DMS79 (cell line): ENCODE results near the gene JARID2.

Experiments used
- DNase-seq: peaks from one replicate; lab custom pipeline; 2025; lab: John Stamatoyannopoulos, UW

Gene JARID2

DNA sequence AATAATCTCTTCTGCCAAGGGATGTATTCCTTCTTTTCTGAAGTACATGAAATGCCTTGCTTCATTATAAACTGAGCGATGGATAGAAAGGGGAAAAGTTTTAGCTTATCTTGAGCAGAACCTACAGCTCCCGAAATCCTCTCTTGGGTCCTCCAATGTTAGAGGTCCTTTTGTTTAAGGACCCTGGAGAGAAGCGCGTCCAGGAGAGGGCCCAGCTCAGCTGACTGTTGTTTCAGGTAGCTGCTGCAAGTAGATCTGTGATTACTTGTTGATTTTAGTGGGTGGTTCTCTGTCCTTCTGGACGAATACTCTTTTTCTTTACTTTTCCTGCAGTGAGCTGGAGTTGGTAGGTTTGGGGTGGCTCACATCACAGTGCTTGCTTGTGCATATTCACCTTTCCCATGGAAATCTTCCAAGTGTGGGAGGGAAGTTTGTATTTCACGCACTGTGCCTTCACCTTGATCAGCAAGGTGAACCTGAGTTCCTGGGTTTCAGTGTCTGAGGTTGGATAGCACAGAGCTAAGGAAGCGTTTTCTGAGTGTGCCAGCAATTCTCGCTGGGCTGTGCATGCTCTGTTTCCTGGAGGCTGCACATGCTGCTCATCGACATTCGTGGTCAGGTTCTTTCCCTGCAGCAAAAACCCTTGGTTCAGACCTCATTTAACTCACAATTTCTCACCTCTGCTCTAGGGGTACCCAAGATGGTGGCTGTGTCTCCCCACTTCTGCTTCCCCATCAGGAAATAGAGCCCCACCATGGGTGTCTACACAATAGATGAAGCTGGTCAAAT, 176.3 kb downstream of the JARID2 start:
- no peak for DNase-seq

DNA sequence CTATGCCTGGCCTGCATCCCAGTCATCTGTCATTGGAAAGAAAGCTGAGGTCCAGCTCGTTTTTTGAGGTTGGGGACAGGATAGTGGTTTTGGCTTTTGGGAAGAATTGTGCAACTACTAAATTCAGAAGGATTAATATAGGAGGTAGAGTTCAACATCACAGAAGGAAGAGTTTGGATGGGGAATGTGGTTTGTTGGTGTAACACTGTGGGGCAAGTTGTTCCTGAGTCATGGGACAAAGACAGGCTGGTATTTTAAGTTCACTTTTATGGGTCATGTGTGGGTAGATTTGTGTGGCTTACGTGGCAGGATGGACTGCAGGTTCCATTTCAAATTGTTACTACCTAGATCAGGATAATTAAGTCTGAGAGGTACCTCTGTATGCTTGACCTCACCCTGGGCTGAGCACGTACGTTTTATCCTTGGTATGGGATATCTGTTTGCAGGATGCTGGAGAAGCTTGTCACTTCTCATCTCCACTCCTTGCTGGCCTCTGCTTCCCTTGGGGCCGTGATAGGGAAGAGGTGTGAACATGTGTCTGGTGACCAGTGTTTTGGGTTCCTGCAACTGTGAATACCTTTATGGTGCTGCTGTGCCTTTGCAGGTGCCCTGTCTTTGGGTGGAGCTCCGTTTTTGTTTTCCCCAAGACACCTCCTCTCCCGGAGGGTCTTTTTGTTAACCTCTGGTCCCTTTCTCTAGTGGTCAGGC, 177.6 kb downstream of the JARID2 start:
- no peak for DNase-seq

DNA sequence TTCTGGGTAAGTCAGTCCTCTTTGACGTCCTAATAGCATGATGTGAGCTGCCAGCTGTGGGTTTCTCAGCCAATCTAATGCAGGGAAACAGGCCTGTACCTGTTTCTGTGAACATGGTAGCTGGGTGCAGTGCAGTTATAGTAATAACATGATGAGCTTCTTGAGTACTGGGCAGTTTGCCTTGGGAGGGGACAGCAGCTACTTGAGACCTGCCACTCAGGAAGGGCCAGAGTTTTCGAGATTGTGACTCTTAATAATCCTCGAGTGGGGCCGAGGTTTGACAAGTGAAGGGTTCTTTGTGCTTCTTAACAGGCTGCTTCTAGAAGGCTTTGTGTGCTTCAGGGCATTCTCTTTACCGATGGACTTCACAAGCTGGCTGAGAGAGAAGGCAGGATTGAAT, 180.1 kb downstream of the JARID2 start:
- DNase-seq: peak; percentile 56

DNA sequence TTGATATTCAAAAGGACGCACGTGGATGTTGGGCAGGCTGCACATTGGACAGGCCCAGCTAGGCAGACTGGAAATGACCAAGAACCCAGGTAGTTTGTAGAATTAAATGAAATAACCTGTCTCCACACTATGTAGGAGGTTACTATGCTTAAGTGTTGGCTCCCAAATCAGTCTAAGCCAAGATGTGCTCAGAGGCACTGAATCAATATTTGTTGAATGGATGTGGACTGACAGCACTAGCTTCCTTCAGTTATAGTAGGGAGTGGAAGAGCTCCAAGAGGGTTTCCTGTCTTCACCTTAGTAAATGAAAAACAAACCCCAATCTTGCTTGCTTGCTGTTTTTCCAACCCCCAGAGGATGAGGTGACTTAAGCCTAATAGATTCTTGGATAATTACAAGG, 180.5 kb downstream of the JARID2 start:
- no peak for DNase-seq

DNA sequence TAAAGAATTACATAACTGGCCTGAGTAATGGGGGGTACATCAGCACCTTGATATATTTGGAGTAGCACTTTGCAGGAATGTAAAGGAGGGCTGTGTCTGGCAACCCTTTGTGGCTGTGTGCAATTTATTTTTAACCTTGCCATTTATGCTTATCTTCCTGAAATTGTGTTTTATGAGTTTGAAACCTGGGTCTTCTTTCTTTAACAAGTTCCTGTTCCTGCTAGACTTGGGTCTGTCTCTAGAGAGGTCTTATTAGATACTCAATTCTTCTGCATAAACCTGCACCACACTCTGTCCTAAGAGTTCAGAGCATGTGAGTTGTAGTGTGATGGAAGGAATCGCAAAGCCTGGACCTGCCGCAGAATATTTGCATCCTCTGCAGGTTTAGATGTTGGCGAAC, 181.0 kb downstream of the JARID2 start:
- no peak for DNase-seq

DNA sequence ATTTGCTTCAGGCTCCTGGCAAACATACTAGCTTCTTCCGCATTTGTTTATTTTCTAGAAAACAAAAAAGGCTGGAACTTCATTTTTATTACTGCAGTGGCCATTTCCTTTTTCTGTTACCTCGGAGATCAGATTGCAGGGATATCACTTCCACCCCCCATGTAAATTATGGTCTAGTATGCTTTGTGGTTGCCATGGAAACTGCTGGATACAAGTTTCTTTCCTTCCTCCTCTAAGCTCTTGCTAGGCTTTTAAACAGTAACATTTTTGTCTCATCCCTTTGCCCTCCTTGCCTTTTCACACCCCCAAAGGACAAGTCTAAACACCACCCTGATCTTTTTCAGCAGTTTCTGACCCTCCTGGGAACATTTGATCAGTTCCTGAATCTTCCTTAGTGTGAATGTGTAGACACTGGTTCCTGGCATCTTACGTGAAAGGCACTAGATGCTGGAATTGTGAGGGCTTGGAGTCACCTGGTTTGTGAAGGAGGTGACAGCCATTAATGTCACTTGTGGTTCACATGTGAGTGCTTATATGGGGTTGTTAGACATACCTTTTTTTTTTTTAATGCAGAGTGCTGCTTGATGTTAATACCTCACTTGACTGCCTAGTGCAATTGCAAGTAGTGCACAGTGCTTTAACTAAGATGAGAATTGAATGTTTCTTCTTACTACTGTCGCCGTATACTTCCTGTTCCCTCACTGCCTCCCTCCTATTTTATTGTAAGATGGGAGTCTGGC, 181.6 kb downstream of the JARID2 start:
- DNase-seq: peak; percentile 92

DNA sequence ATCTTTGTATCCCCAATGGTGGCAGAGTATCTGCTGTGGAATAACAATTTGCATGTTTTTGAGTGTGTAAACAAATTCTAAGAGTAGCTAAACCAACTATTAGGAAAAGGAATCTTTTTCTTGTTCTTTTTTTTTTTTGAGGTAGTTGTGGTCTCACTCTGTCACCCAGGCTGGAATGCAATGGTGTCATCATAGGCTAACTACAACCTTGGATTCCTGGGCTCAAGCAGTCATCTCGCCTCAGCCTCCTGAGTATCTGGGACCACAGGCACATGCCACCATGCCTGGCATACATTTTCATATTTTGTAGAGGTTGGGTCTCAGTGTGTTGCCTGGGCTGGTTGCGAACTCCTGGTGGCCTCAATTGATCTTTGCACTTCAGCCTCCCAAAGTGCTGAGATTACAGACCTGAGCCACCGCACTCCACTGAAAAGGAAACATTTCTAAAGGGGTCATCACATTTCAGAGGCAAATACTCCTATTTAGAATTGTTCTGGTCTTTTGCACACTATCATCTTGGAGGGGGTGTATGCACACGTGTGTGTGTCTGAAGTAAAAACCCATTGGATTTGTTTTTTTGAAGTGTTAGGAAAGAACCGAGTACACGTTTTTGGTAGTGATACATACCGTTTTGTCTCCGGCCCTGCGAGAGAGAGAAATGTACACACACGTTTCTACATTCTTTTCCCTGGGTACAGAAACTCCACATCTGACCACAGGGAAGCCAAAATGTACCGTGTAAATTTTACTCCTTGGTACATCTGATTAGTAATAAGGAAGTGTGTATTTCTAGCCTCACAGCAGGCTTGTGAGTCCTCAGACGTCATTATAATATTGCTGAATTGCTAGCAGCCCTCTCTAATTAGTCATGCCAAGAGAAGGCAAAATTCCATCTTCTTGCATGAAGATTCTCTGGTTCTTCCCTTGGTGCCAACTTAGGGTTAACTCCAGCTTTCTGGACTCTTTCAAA, 183.6 kb downstream of the JARID2 start:
- no peak for DNase-seq

DNA sequence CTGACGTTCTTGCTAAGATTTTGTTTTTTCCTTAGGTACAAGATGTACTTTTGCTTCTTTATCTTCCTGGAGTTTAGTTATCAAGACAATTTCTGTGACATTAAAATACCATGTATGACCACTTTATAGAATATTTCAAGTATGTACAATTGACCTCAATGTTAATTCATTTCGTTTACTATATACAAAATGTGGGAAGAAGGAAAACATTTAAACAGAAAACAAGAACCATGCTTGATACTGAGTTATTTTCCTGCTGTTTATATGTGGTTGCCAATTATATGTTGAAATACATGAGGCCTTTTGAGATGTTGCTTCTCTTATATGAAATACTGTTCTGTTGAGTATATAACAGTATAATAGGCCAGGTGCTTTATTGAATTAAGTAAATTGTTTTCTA, 184.3 kb downstream of the JARID2 start:
- no peak for DNase-seq

DNA sequence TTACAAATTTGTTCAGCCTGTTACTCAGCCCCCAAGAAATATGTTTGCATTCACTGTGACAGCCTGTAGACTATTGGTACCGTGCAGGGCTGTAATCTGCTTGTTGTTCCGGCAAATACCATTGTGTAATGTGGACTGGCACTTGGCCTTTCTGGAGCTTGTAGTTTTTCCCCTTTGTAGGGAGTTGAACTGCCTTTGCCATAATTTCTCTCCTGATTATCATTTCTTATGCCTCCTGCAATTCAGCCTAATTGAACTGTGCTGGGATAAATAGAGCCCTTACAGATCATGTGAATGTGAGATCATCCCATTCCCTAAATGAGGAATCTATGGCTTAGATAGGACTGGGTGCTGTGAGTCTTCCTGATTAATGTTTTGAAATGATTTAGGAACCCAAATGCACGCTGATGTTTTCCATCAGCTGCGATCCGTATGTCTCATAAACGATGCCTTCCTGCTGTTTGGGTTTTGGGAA, 185.1 kb downstream of the JARID2 start:
- no peak for DNase-seq

DNA sequence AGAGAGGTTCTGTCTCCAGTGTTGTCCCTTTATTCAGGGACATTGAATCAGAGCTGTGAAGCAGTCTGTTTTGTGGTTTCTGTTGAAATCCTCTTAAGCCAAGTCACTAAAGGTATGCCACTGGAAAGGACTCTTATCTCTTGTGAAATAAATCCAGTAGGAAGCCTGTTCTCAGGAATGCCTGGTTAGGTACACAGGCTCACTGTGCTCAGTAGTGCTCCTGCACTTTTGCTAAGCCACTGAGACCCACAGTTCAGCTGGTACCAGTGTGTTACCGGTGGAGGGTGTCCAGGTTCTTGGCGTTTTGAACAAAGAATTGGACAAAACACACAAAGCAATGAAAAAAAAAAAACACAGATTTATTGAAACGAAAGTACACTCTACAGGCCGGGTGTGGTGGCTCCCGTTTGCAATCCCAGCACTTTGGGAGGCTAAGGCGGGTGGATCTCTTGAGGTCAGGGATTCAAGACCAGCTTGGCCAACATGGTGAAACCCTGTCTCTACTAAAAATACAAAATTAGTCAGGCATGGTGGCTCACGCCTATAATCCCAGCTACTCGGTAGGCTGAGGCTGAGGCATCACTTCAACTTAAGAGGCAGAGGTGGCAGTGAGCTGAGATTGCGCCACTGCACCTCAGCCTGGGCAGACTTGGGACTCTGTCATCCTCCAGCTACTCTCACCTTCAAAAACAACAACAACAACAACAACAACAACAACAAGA, 186.1 kb downstream of the JARID2 start:
- no peak for DNase-seq

DNA sequence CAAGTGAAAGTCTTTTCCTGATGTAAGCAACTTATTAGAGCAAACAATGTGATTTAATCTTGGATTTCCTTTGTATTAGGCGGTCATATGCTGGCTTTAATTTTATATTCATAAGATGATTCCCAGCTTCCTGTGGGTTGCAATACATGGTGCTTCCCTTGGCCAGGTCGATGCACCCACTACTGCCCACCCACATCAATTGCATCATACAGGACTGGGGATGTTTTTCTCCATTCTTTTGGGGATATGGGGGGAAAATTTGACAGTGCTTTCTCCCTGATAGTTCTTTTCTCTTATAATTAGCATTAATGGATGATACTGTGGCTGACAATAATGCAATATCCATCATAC, 187.6 kb downstream of the JARID2 start:
- no peak for DNase-seq

DNA sequence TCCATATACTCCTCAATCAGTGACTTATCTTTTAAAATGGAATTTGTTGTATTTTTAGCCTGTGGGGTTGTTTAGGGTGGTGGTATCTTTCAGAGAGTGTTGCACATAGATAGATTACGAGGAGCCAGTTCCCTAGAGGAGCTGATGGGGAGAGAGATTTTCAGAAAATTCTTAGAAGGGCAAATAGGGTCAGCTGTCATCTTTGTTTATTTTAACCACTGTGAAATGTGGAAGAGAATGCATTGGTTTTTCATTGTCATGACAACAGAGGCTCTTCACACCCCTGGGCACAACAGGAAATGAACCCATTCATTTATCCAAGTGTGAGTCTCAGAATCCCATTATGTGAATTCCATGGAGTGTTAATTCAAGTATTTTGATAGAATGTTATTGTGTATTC, 188.4 kb downstream of the JARID2 start:
- DNase-seq: no peak

DNA sequence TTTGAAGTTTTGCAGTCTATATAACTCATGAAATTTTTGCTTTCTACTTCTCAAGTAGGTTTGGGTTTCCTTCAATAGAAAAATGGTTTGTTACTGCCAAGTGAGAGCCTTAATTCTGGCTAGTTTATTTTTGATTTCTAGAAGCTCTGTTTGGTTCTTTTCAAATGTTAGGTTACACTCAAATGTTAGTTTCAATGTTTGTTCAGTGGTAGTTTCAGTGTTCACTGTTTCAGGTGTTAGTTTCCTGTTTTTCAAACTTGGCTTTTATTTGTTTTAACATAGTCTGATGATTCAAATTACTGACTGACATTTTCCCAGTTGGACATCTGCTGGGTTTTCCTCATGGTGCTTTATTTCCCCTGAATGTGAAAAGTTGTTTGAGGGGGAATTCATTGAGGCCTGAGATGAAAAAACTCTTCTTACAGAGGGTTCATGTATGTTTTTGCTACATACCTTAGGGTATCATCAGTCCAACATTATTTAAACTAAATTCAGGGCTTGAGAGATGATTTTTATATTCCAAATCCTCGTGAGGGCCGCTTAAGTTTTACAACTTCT, 189.0 kb downstream of the JARID2 start:
- no peak for DNase-seq

DNA sequence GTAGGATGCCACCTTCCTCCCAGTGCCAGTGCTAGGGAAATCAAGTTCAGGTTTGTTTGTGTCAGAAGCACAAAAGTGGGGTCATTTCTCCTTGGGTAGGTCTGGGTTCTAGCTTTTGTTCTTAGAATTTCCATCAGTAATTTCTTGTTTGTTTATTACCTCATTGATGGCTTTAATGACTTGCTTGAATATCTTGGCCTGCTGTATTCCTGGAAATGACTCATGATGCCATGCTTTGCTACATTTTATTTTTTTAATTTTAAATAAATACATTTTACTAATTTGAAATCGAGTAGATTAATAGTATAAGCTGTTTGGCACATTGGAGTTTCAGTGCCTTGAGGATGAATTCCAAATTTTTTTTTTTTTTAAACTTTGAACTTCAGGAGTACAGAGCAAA, 189.6 kb downstream of the JARID2 start:
- no peak for DNase-seq

DNA sequence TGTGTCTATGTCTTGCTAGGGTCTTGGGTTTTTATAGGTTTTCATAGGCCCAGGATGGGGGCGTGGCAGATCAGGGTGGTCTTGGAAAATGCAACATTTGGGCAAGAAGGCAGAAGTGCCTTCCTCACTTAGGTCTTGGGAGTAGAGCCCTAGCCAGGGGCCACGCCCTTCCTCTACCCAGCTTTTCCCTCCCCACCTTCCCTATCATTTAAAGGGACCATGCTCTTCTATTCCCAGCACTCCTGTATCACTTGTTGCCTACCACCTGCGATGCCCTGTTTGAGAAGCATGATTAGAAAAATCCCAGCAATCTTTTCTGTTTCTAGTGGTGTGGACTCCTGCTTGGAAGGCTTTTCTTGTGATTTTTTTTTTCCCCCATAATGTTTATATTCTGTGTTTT, 190.6 kb downstream of the JARID2 start:
- no peak for DNase-seq

DNA sequence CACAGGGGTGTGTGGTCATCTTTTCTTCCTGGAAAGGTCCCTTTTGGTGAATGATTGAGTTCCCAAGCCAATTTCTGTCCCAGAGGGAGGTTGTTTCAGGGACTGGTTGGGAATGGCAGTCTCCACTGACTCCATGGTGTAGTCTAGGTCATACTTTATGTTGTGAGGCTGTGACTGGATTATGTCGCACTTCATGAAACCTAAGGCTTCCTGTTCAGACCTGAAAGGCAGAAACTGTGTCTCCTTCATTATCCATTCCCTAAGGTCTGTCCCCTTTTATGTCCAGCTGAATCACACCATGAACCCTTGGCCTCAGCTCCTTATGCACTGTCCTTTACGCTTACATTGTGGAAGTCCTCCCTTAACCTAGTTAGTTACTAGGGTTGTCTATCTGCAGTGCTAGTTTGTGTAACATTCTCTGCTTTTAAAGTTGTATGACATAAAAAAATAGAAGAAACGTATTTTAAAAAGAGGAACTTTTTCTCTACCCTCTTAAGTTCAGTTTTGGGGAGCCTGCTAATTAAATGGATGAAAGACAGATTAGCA, 191.3 kb downstream of the JARID2 start:
- no peak for DNase-seq

DNA sequence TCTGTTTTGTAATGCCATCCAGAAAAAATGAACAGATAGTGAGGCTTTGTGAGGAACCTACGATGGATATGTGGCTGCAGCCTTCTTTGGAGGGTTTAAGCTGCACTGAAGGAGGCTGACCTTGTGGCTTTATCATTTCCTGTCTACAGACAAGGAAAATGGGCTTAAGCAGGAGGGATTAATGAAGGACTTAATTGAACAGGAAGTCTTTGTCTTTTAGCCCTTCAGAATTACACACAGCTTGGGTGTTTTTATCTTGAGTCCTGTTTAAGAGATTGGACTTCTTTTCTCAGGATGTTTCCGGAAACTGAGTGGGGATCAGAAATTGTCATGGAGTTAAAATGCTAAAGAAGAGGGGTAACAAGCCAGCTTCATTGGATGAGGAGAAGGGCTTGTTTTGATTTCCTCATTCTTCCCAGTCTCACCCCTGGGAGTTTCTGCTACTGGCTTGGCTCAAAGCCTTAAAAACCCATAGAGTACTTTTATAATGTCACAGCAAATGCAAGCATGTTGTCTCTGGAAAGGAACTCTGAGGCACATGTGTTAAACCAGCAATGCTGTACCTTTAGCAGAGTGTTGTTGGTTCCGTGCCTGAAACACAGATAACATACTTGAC, 193.6 kb downstream of the JARID2 start:
- no peak for DNase-seq

DNA sequence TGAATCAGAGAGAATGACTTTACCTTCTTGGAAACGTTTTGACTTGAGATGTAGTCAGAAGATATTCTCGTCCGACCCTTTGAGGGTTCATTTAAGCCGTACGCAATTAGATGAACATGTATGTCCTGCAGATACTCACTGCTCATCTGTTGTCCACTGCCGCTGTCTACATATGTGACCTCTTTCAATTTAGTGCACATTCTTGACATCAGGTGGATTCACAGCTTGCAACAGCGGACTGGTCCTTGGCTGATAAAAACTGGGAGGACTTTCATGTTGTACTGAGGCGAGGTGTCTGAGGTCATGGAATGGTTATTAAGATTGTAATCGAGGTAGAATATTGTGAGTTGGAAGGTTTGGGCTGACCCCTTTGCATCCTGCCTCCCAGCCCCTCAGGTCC, 194.2 kb downstream of the JARID2 start:
- DNase-seq: no peak

DNA sequence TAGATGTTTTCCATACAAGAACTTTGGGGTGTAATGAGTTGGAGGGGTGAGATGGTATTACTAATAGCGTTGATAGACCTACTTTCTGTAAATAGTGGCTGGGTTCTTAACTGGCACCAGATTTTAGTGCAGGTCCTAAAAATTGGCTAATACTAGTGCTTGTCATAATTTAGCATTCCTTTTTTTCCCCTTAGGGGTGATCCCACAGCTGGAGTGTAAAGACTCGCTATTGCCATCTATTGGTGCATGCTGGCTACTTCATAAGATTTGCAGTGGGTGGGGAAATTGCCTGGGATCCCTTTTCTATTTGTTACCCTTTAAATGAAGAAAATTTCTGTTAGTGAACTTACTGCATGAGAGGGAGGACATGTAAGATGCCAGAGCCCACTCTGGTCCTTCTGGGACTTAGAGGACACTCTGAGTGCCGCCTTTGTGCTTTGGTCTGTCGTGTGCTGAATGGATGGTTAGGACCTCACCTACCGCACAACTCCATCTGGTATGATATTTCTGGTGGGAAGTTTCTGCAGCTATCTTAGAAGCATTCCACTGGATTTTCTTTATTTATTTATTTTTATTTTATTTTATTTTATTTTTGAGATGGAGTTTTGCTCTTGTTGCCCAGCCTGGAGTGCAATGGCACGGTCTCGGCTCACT, 195.5 kb downstream of the JARID2 start:
- no peak for DNase-seq

DNA sequence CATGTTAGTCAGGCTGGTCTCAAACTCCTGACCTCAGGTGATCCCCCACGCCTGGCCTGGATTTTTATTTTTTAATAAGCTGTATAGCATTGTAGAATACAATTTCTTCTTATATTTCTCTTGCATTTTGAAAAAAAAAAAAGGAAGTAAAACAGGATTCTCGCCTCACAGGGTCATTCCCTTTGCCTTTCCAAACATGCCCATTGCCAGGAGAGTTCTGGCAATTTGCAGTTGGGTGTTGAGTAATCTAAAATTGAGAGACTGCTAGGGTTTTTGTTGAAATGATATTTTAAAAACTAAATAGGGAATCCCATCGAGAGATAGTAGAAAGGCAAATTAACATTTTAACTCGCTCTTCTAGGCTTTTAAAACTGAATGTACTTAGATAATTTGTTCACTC, 196.1 kb downstream of the JARID2 start:
- DNase-seq: no peak
